DOHH2 (cell line): ENCODE data around the gene TFB1M.

Experiments used
- CTCF ChIP-seq: fragments of 200-600 bp; sonication (generic); IDR thresholded peaks from one replicate; pipeline ENCODE4 v1.5.1; 2014; ENCODE audit warnings: antibody characterized with exemption, mild to moderate bottlenecking, low read depth, low read length; ENCODE audit not compliant: poor library complexity, severe bottlenecking
- EZH2phosphoT487 ChIP-seq: fragments of 200-600 bp; sonication (generic); IDR thresholded peaks from 2 replicates; pipeline ENCODE4 v1.6.1; 2017; ENCODE audit warnings: borderline replicate concordance, mild to moderate bottlenecking, antibody characterized with exemption, low read length, moderate library complexity, mixed read lengths

- TF ChIP-seq CTCF (no peak), EZH2phosphoT487 (no peak)
These were observed 5.6 kb upstream of the TFB1M start for GRCh38 chr6:155319902-155320301.
